ENCODE measurements around the gene FGR.
A peak's percentile ranks its signal among the peaks of the same experiment; 100 is the strongest.
"Not testable (repeated sequence)": the region's sequence is repeated elsewhere in the genome, so short reads cannot be mapped to it uniquely, and the experiment has no call there.

Gene FGR

DNA sequence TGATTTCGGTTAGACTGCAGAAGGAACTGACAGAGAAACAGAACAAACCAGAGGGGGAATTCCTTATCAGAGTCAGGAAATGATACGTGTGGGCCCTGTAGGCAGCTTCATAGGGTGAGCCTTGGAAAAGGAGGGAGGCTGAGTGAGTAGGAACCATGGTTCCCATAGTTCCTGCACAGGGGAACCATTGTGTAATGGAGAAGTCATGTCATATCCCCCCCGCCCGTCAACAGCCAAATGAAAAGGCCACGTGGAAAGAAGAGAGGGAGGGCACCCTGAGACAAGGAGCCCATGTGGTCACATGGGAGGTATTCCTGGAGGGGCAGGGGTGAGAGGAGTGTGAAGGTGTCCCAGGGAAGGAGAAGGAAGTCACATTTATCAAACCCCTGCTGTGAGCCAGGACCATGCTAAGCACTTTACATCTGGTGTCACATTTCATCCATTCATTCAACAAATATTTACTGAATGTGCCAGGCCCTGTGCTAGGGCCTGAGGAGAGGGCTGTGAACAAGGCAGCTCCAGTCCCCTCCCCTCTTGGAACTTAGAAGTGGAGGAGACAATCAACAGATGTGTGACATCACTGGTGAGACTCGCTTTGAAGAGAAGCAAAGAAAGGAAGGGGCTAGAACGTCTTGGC is 15.7 kb upstream of the FGR start:
- Mint-ChIP-seq H3K9me3 (no peaks in the 10 kb centered on the region), H3K27me3 (no peaks in the 10 kb centered on the region), H3K36me3 (no peaks in the 10 kb centered on the region), H3K27ac (peak overlapping the region; percentile 21), H3K4me3 (no peak overlapping the region), H3K4me1 (peaks cover 26 to 30% of the 10 kb centered on the region in 2 donors)
- ATAC-seq (replicated peaks) (peak in 1 of 2 donors; percentile 33), DNase-seq (no peak)

DNA sequence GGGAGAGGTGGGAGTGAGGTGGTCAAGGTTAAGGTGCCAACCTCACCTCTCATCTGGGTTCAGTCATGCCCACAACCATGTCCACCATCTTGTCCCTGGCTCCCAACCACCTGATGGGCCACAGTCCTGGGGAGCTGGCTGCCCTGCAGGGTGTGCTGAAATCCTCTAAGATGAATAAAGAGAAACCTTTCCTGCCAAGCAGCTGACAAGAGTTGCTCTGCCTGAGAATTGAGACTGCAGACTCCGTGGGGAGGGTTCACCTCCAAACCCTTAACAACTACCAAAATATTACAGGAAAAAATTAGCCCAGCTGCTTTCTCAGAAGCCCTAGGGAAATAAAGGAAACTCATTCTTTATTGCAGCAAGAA is 15.2 kb upstream of the FGR start:
- Mint-ChIP-seq H3K4me1 (peaks cover 21 to 25% of the 10 kb centered on the region in 2 donors), H3K27me3 (no peaks in the 10 kb centered on the region), H3K36me3 (no peaks in the 10 kb centered on the region), H3K9me3 (no peaks in the 10 kb centered on the region), H3K4me3 (no peak overlapping the region), H3K27ac (peak overlapping the region; percentile 21)
- no peak for ATAC-seq (replicated peaks)
- DNase-seq: no peak

DNA sequence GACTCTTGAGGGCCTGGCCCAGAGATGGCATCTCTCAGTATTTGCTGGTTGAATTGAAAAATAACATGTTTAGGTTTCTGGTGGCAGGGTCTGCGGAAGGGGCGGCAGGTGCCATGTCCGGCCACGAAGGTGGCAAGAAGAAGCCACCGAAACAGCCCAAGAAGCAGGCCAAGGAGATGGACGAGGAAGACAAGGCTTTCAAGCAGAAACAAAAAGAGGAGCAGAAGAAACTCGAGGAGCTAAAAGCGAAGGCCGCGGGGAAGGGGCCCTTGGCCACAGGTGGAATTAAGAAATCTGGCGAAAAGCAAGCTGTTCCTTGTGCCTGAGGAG is 14.3 kb upstream of the FGR start:
- ATAC-seq (replicated peaks): no peak
- Mint-ChIP-seq H3K27ac (no peak overlapping the region), H3K4me1 (peaks cover 19 to 21% of the 10 kb centered on the region in 2 donors), H3K9me3 (no peaks in the 10 kb centered on the region), H3K36me3 (no peaks in the 10 kb centered on the region), H3K4me3 (no peak overlapping the region), H3K27me3 (no peaks in the 10 kb centered on the region)
- no peak for DNase-seq

DNA sequence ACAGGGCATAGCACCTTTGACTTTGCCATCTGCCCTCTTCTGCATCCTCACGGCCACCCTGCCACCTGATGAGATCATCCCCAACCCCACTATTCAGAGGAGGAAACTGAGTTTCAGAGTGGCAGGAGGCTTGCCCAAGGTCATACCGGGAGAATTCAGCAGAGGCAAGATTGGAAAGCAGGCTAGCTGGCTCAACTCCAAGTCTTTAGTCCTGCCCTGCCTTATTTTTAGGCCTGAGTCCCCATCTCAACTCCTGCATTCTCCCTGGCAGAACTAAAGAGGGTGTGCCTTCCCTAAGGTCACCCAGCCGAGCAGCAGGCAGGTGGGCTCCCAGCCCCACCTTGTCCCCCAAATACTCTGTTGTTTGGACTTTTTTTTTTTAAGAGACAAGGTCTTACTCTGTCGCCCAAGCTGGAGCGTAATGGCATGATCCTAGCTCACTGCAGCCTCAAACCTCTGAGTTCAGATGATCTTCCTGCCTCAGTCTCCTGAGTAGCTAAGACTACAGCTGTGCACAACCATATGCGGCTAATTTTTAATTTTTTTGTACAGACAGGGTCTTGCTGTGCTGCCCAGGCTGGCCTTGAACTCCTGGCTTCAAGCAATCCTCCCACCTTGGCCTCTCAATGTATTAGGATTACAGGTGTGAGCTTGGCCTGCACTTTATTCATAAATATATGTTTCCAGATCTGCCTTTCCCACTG is 13.8 kb upstream of the FGR start:
- Mint-ChIP-seq H3K4me1 (peaks cover 23 to 26% of the 10 kb centered on the region in 2 donors), H3K36me3 (no peaks in the 10 kb centered on the region), H3K27me3 (no peaks in the 10 kb centered on the region), H3K27ac (peak overlapping the region; percentile 5), H3K4me3 (no peak overlapping the region), H3K9me3 (no peaks in the 10 kb centered on the region)
- ATAC-seq (replicated peaks) (no peak), DNase-seq (no peak)

DNA sequence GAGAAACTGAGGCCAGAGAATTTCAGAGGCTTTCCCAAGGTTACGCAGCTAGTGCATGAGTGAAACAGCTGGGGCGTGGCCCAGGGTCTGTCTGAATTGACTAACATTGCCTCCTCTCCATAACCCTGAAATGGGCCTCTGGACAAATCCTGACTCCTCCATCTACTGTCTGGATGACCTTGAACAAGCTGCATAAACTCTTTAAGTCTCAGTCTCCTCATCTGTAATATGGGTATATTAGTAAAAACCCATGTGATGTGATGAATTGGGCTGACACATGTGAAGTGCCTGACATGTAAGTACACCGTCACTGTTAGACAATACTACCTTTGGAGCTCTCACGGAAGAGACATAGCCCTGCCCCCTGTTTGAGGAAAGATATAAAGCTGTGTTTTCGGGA is 12.3 kb upstream of the FGR start:
- Mint-ChIP-seq H3K27ac (no peak overlapping the region), H3K27me3 (no peaks in the 10 kb centered on the region)

DNA sequence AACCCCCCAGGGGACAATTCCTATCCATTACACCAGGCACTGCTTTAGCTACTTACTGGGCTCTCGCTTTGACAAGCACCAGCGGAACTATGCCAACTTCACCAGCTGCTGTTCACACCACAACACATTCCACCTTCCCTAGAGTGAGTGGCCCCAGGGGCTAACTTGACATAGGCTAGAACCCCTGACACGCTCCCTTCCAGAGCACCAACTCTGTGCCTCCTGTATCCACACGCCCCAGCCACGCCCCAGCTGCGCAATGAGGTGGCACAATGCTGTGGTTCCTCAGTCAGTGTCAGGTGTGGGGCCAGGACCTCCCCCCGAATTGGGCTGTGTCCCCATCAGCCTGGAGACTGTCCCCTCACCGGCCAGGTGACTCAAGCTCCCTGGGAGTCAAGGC is 11.7 kb upstream of the FGR start:
- Mint-ChIP-seq H3K4me1 (peaks cover 23 to 25% of the 10 kb centered on the region in 2 donors), H3K27ac (no peak overlapping the region)

More for the DNA sequence above, 12.3 kb upstream of the FGR start:
- no peak overlapping the region for H3K4me3 Mint-ChIP-seq
- H3K4me1 Mint-ChIP-seq: peaks cover 23 to 25% of the 10 kb centered on the region in 2 donors
- ATAC-seq (replicated peaks) (no peak), DNase-seq (no peak)
- no peaks in the 10 kb centered on the region for H3K36me3 Mint-ChIP-seq
- no peaks in the 10 kb centered on the region for H3K9me3 Mint-ChIP-seq

DNA sequence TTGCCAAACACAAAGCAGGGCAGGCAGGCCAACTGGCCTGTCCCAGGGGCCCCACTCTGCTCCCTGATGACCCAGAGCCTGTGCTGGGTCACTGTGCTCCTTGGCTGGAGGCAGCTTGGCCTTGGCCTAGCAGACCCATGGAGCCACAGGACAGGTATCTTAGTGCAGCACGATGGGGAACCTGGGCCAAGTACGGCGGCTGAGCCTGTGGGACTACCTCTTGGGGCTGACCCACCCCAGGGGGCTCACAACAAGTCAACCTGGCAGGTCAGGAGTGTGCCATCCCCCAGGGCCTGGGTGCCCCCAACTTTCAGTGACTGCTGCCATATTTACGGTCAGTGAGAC is 10.1 kb upstream of the FGR start:
- DNase-seq (no peak), ATAC-seq (replicated peaks) (no peak)
- Mint-ChIP-seq H3K9me3 (no peaks in the 10 kb centered on the region), H3K36me3 (no peaks in the 10 kb centered on the region), H3K27me3 (no peaks in the 10 kb centered on the region), H3K4me3 (no peak overlapping the region), H3K27ac (no peak overlapping the region), H3K4me1 (peaks cover 14 to 15% of the 10 kb centered on the region in 2 donors)

More for the DNA sequence above, 11.7 kb upstream of the FGR start:
- ATAC-seq (replicated peaks): no peak
- DNase-seq: no peak
- Mint-ChIP-seq H3K9me3 (no peaks in the 10 kb centered on the region), H3K36me3 (no peaks in the 10 kb centered on the region), H3K27me3 (no peaks in the 10 kb centered on the region), H3K4me3 (no peak overlapping the region)

DNA sequence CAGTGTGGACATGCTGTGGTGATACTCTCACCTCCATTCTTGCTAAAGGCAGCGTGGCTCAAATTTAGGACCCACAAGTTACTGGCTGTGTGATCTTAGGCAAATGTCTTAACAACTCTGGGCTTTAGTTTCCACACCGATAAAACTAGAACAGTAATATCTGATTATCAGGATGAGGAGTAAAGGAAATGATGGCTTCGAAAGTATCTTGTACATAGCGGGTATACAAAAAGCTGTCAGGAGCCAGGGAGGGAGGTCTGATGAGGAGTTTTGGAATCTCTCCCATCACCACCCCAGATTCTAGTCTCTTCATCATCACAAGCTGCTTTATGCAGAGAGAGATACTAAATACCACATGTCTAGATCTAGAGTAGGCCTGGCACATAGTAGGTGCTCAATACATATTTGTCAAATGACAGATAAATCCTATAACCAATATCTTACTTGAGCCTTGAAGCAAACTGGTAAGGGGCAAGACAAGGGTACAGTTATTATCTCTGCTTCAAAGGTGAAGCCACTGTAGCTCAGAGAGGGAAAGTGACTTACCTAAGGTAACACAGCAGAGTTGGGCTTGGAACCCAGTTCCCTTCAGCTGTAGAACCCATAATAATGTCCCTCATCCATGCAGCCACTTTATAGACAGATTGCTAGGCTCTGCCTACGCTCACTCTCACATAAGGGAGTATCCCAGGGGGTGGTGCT is 9.5 kb upstream of the FGR start:
- H3K9me3 Mint-ChIP-seq: no peaks in the 10 kb centered on the region
- H3K27me3 Mint-ChIP-seq: no peaks in the 10 kb centered on the region
- H3K27ac Mint-ChIP-seq: no peak overlapping the region
- ATAC-seq (replicated peaks): no peak
- no peak for DNase-seq
- no peaks in the 10 kb centered on the region for H3K36me3 Mint-ChIP-seq
- peaks cover 12 to 14% of the 10 kb centered on the region in 2 donors for H3K4me1 Mint-ChIP-seq
- H3K4me3 Mint-ChIP-seq: no peak overlapping the region

DNA sequence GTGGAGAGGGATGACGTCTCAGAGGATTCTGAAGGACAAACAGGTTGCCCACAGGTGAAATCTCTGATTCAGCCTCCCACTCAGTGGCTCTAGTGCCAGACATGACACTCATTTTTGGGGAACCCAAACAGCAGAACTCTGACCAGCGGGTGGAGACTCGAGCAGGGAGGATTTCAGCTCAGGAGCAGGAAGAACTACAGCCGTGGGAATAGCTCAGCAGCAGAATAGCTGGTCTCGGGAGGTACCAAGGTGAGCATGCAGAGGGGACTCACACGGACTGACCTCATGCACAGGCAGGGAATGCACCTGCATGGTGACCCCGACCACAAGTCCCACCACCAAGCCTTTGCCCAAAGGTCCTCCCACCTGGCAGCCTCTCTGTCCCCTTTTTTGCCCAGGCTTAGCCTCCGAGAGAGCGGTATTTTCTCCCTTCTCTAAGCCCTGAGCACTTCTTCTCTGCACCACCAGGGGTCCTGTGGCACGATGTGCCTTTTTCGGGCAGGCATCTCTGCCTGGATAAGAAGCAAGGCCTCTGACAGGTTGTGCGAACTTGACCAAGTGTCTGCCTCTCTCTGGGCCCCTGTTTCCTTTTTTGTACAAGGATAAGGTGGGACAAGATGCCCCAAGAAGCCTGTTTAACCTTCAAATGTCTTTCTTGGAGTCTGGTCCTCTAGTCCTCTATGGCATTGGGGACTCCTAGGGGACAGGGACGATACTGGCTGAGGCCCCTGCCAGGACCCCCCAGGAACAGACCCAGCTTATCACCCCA is 8.8 kb upstream of the FGR start:
- DNase-seq (no peak), ATAC-seq (replicated peaks) (peak; percentile 96 to 99)
- peaks cover 14 to 15% of the 10 kb centered on the region in 2 donors for H3K4me1 Mint-ChIP-seq
- H3K36me3 Mint-ChIP-seq: no peaks in the 10 kb centered on the region
- H3K27ac Mint-ChIP-seq: no peak overlapping the region
- no peaks in the 10 kb centered on the region for H3K9me3 Mint-ChIP-seq
- H3K27me3 Mint-ChIP-seq: no peaks in the 10 kb centered on the region
- no peak overlapping the region for H3K4me3 Mint-ChIP-seq

DNA sequence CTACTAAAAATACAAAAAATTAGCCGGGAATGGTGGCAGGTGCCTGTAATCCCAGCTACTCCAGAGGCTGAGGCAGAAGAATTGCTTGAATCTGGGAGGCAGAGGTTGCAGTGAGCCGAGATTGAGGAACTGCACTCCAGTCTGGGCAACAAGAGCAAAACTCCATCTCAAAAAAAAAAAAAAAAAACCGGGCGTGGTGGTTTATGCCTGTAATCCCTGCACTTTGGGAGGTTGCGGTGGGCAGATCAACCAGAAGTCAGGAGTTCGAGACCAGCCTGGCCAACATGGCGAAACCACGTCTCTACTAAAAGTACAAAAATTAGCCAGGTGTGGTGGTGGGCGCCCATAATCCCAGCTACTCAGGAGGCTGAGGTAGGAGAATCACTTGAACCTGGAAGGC is 5.5 kb upstream of the FGR start:
- not testable (repeated sequence) for DNase-seq
- H3K4me1 Mint-ChIP-seq: peaks cover 28 to 42% of the 10 kb centered on the region in 2 donors

DNA sequence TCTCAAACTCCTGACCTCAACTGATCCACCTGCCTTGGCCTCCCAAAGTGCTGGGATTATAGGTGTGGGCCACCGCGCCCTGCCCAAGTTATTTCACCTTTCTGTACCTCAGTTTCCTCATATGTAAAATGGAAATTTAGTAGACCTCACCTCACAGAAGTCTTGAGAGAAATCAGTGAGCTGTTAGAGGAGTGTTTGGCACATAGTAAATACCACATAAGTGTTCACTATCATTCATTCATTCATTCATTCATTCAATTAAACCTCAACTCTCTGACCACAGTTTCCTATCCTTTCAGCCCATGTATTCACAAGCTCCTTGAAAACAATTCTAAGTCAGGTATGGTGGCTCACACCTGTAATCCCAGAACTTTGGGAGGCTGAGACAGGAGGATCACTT is 3.8 kb upstream of the FGR start:
- Mint-ChIP-seq H3K27me3 (no peaks in the 10 kb centered on the region), H3K36me3 (no peaks in the 10 kb centered on the region), H3K4me1 (peaks cover 32 to 50% of the 10 kb centered on the region in 2 donors), H3K4me3 (no peak overlapping the region), H3K9me3 (no peaks in the 10 kb centered on the region), H3K27ac (no peak overlapping the region)
- ATAC-seq (replicated peaks) (no peak), DNase-seq (no peak)

More for the DNA sequence above, 5.5 kb upstream of the FGR start:
- H3K36me3 Mint-ChIP-seq; H3K9me3 Mint-ChIP-seq; H3K4me3 Mint-ChIP-seq; H3K27me3 Mint-ChIP-seq; ATAC-seq (replicated peaks); H3K27ac Mint-ChIP-seq: not testable (repeated sequence)

DNA sequence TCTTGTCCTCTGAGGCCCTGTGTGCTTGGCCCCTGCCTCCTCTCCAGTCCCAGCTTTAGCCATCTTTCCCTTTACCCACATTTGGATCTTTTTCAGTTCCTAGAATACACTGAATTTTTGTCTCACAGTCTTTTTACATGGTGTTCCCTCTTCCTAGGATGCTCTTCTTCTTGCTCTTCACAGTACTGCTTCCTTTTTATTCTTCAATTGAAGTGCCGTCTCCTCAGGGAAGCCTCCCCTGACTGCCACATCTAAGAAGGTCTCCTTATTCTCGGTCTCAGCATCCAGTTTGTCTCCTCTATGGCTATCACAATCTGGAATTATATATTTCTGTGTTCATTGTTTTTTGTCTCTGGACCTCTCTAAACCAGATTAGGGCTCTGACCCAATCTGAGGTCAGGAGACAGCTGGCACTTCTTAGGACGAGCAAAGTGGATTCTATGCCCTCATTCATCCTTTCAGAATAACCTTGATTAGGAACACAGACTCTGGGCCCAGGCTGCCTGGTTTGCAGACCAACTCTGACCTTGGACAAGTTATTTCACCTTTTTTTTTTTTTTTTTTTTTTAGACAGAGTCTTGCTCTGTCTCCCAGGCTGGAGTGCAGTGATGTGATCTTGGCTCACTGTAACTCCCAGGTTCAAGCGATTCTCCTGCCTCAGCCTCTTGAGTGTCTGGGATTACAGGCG is 3.2 kb upstream of the FGR start:
- H3K4me1 Mint-ChIP-seq: peaks cover 32 to 51% of the 10 kb centered on the region in 2 donors
- no peak overlapping the region for H3K4me3 Mint-ChIP-seq
- no peaks in the 10 kb centered on the region for H3K9me3 Mint-ChIP-seq
- DNase-seq (no peak), ATAC-seq (replicated peaks) (no peak)
- no peak overlapping the region for H3K27ac Mint-ChIP-seq
- H3K27me3 Mint-ChIP-seq: no peaks in the 10 kb centered on the region
- no peaks in the 10 kb centered on the region for H3K36me3 Mint-ChIP-seq

DNA sequence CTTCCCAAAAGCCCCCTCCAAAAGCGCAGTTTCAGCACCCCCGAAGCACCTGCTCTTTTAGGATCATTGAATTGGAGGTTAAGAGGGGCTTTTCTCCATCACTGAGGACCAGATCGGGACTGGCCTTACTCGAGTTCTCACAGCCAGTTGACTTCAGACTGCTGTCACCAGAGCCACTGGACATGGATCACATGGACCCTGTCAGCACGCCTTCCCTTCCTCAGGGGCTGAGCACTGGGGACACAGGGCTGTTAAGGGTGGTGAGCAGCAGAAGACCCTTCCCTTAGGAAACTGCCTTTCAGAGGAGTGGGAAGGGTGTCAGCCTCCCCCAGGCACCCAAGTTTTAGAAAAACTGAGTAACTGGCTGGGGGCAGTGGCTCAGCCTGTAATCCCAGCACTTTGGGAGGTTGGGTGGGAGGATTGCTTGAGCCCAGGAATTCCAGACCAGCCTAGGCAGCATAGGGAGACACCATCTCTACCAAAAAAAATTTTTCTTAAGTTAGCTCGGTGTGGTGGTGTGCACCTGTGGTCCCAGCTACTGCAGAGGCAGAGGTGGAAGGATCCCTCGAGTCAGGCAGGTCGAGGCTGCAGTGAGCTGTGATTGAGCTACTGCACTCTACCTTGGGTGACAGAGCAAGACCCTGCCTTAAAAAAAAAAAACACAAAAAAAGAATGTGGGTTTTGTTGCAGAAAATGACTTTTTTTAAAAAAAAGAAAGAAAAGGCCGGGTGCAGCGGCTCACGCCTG is 584 bp upstream of the FGR start:
- peak overlapping the region; percentile 39 to 85 for H3K4me3 Mint-ChIP-seq
- no peaks in the 10 kb centered on the region for H3K9me3 Mint-ChIP-seq
- no peaks in the 10 kb centered on the region for H3K36me3 Mint-ChIP-seq
- no peak for DNase-seq
- peaks cover 55 to 77% of the 10 kb centered on the region in 2 donors for H3K4me1 Mint-ChIP-seq
- no peaks in the 10 kb centered on the region for H3K27me3 Mint-ChIP-seq
- no peak for ATAC-seq (replicated peaks)
- H3K27ac Mint-ChIP-seq: peak overlapping the region; percentile 94
